Mesenchymal stem cell (in vitro differentiated cells and primary cell): ENCODE measurements around the gene BCAP31.

Experiments
- DNase-seq: peaks from one replicate; pipeline ENCODE4 v3.0.0-alpha.2; 2013
- H2AFZ ChIP-seq: one replicate; pipeline ENCODE4 v1.6.1; 2013; ENCODE audit warnings: low read depth, mild to moderate bottlenecking, control low read depth, inconsistent platforms, low read length, moderate library complexity
- H2AK5ac ChIP-seq: 2 replicates; pipeline ENCODE4 v1.6.1; 2013; ENCODE audit warnings: low read length, moderate library complexity, mild to moderate bottlenecking, inconsistent platforms; ENCODE audit not compliant: severe bottlenecking
- H2BK120ac ChIP-seq: one replicate; pipeline ENCODE4 v1.6.1; 2013; ENCODE audit warnings: low read depth, mild to moderate bottlenecking, inconsistent platforms, low read length, moderate library complexity
- H2BK12ac ChIP-seq, 2 experiments: one replicate each; pipeline ENCODE4 v1.6.1; 2013; ENCODE audit warnings: inconsistent platforms in 2 of 2, low read length in 2 of 2, mild to moderate bottlenecking in 2 of 2, moderate library complexity in 2 of 2, control low read depth in 1 of 2
- H2BK15ac ChIP-seq: one replicate; pipeline ENCODE4 v1.6.1; 2013; ENCODE audit warnings: mild to moderate bottlenecking, low read depth, inconsistent platforms; ENCODE audit not compliant: poor library complexity, severe bottlenecking
- H2BK5ac ChIP-seq: 2 replicates; pipeline ENCODE4 v1.6.1; 2013; ENCODE audit warnings: low read depth, mild to moderate bottlenecking, low read length, control low read depth, inconsistent platforms; ENCODE audit not compliant: poor library complexity, severe bottlenecking
- H3K14ac ChIP-seq, 2 experiments: one replicate each; pipeline ENCODE4 v1.6.1; 2013; ENCODE audit warnings: inconsistent platforms in 2 of 2, low read length in 2 of 2, control low read depth in 1 of 2, mild to moderate bottlenecking in 1 of 2, moderate library complexity in 1 of 2
- H3K18ac ChIP-seq, 2 experiments: one replicate each; pipeline ENCODE4 v1.6.1; 2013; ENCODE audit warnings: inconsistent platforms in 2 of 2, low read length in 2 of 2, control low read depth in 1 of 2, low read depth in 1 of 2, mild to moderate bottlenecking in 1 of 2
- H3K23ac ChIP-seq, 2 experiments: one replicate each; pipeline ENCODE4 v1.6.1; 2013; ENCODE audit warnings: inconsistent platforms in 2 of 2, low read length in 2 of 2, mild to moderate bottlenecking in 2 of 2, moderate library complexity in 2 of 2, control low read depth in 1 of 2
- H3K27ac ChIP-seq: 2 replicates; pipeline ENCODE4 v1.5.1; 2013; ENCODE audit warnings: mild to moderate bottlenecking, moderate library complexity, low read length, control low read depth, inconsistent platforms; ENCODE audit not compliant: poor library complexity, severe bottlenecking
- H3K27me3 ChIP-seq, 2 experiments: 2 replicates each; pipeline versions ENCODE4 v1.6.1 to v1.7.0; 2013; ENCODE audit warnings: low read length in 2 of 2, mild to moderate bottlenecking in 2 of 2, moderate library complexity in 2 of 2, control low read depth in 1 of 2, inconsistent platforms in 1 of 2; ENCODE audit not compliant: control insufficient read depth in 1 of 2, insufficient read depth in 1 of 2
- H3K36me3 ChIP-seq, 2 experiments: 2 replicates each; pipeline versions ENCODE4 v1.6.1 to v1.7.0; 2013; ENCODE audit warnings: low read length in 2 of 2, control low read depth in 1 of 2, inconsistent platforms in 1 of 2, low read depth in 1 of 2, mild to moderate bottlenecking in 1 of 2; ENCODE audit not compliant: insufficient read depth in 2 of 2, control insufficient read depth in 1 of 2
- H3K4ac ChIP-seq, 2 experiments: one replicate each; pipeline ENCODE4 v1.6.1; 2013; ENCODE audit warnings: inconsistent platforms in 2 of 2, low read length in 2 of 2, mild to moderate bottlenecking in 2 of 2, moderate library complexity in 2 of 2, control low read depth in 1 of 2, low read depth in 1 of 2
- H3K4me1 ChIP-seq: 2 replicates; pipeline ENCODE4 v1.6.1; 2013; ENCODE audit warnings: low read depth, low read length, control low read depth; ENCODE audit not compliant: control insufficient read depth, insufficient read depth
- H3K4me2 ChIP-seq: 2 replicates; pipeline ENCODE4 v1.6.1; 2013; ENCODE audit warnings: low read length, mild to moderate bottlenecking, inconsistent platforms; ENCODE audit not compliant: poor library complexity, severe bottlenecking
- H3K4me3 ChIP-seq, 2 experiments: 2 replicates each; pipeline versions ENCODE4 v1.5.1 to v1.7.0; 2013; ENCODE audit warnings: low read length in 2 of 2, mild to moderate bottlenecking in 2 of 2, control low read depth in 1 of 2, low read depth in 1 of 2; ENCODE audit not compliant: insufficient read depth in 1 of 2
- H3K79me1 ChIP-seq: replicated peaks from 2 replicates; pipeline ENCODE4 v1.6.1; 2013; ENCODE audit warnings: mild to moderate bottlenecking, control low read depth, low read length, inconsistent platforms; ENCODE audit not compliant: poor library complexity, severe bottlenecking
- H3K9ac ChIP-seq: 2 replicates; pipeline ENCODE4 v1.7.0; 2013; ENCODE audit warnings: mild to moderate bottlenecking, low read length, moderate library complexity
- H3K9me3 ChIP-seq: 2 replicates; pipeline ENCODE4 v1.7.0; 2013; ENCODE audit warnings: mild to moderate bottlenecking, low read length; ENCODE audit not compliant: control insufficient read depth
- H4K8ac ChIP-seq: one replicate; pipeline ENCODE4 v1.6.1; 2013; ENCODE audit warnings: inconsistent platforms, mild to moderate bottlenecking, low read length, moderate library complexity
- H4K91ac ChIP-seq: one replicate; pipeline ENCODE4 v1.6.1; 2013; ENCODE audit warnings: mild to moderate bottlenecking, low read length, inconsistent platforms
- WGBS: methylation state at CpG from one replicate; pipeline ENCODE4 v1.1.7; 2013; ENCODE audit warnings: mixed read lengths; 5-methylcytosine and 5-hydroxymethylcytosine counted together

The BCAP31 gene

DNA sequence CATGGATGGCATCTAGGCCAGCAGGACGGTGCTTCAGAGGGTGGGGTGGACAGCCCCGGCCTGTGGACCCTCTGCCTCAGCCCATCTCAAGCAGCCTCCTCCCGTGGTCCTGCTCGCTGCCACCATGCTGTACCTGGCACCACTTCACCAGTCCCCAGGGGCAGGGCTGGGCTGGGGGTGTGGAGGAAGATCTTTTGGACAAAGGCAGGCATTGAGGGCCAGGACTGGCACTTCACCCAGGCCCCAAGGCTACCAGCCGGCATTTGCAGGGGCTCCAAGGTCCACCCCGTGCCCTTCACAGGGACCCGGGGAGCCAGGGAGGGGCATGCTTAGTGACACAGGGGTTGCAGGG lies 40.6 kb upstream of the BCAP31 start:
- peak overlapping the region in 1 of 2 experiments; percentile 63 for H2BK12ac ChIP-seq
- peak overlapping the region in 1 of 2 experiments; percentile 78 for H3K4me3 ChIP-seq
- H3K79me1 ChIP-seq: peaks cover 9% of the 10 kb centered on the region
- H3K4me1 ChIP-seq: peaks cover 30% of the 10 kb centered on the region
- peak overlapping the region; percentile 84 for H3K9ac ChIP-seq
- no peaks in the 10 kb centered on the region for H3K9me3 ChIP-seq
- peak overlapping the region; percentile 48 for H2AK5ac ChIP-seq
- peaks cover 3 to 30% of the 10 kb centered on the region in 2 experiments for H3K36me3 ChIP-seq
- no peak overlapping the region for H3K27ac ChIP-seq
- H3K14ac ChIP-seq: peak overlapping the region in 1 of 2 experiments; percentile 96
- peak overlapping the region; percentile 79 for H2BK120ac ChIP-seq
- H2BK5ac ChIP-seq: no peak overlapping the region
- no peak overlapping the region for H2AFZ ChIP-seq
- H3K4ac ChIP-seq: peak overlapping the region; percentile 75 to 81
- WGBS: 92% methylated on average over 4 of the region's 7 CpGs
- peak overlapping the region; percentile 97 for H4K91ac ChIP-seq
- peak overlapping the region; percentile 29 to 96 for H3K18ac ChIP-seq
- peak overlapping the region; percentile 72 for H4K8ac ChIP-seq
- H3K23ac ChIP-seq: peak overlapping the region in 1 of 2 experiments; percentile 9
- peaks cover 0 to 2% of the 10 kb centered on the region in 2 experiments for H3K27me3 ChIP-seq
- no peak for DNase-seq
- H3K4me2 ChIP-seq: peak overlapping the region; percentile 58
- peak overlapping the region; percentile 67 for H2BK15ac ChIP-seq

- H3K23ac ChIP-seq: peak within 1 kb of the TSS in 1 of 2 experiments; percentile 9
- peak within 1 kb of the TSS; percentile 29 to 96 for H3K18ac ChIP-seq
- peak within 1 kb of the TSS; percentile 48 for H2AK5ac ChIP-seq
- H3K79me1 ChIP-seq: peaks cover 9% of the 10 kb centered on the region
- no peak within 1 kb of the TSS for H2BK5ac ChIP-seq
- peak within 1 kb of the TSS; percentile 97 for H4K91ac ChIP-seq
- 20% methylated on average over 16 of the region's 26 CpGs for WGBS
- no peak within 1 kb of the TSS for H2AFZ ChIP-seq
- peak within 1 kb of the TSS; percentile 53 to 78 for H3K4me3 ChIP-seq
- H3K27me3 ChIP-seq: peaks cover 0 to 2% of the 10 kb centered on the region in 2 experiments
- peak within 1 kb of the TSS; percentile 58 for H3K4me2 ChIP-seq
- H4K8ac ChIP-seq: peak within 1 kb of the TSS; percentile 72
- H3K9ac ChIP-seq: peak within 1 kb of the TSS; percentile 84
- H3K27ac ChIP-seq: no peak within 1 kb of the TSS
- peak within 1 kb of the TSS in 1 of 2 experiments; percentile 96 for H3K14ac ChIP-seq
- H3K36me3 ChIP-seq: peaks cover 2 to 24% of the 10 kb centered on the region in 2 experiments
- H2BK15ac ChIP-seq: peak within 1 kb of the TSS; percentile 89
- peaks cover 29% of the 10 kb centered on the region for H3K4me1 ChIP-seq
- H3K4ac ChIP-seq: peak within 1 kb of the TSS; percentile 81 to 97
- peak; percentile 62 for DNase-seq
- H3K9me3 ChIP-seq: no peaks in the 10 kb centered on the region
- peak within 1 kb of the TSS in 1 of 2 experiments; percentile 63 for H2BK12ac ChIP-seq
- peak within 1 kb of the TSS; percentile 79 for H2BK120ac ChIP-seq
Observed at GRCh38 chrX:153763989-153764755, 40.0 kb upstream of the BCAP31 start, which contains the start of gene PLXNB3. Gene PLXNB3, plus strand, starts transcription at chrX:153764249. Its CDS starts 1,287 bp downstream, at chrX:153765536.

GRCh38 chrX:153763298-153763932 lies 39.2 kb upstream of the BCAP31 start:
- Histone ChIP-seq H3K14ac (no peak overlapping the region), H3K36me3 (peaks cover 0 to 17% of the 10 kb centered on the region in 2 experiments), H3K18ac (no peak overlapping the region), H4K91ac (no peak overlapping the region), H3K4me1 (peaks cover 29% of the 10 kb centered on the region), H3K9me3 (peaks cover 3% of the 10 kb centered on the region), H2BK5ac (no peak overlapping the region), H3K4ac (no peak overlapping the region), H2AK5ac (no peak overlapping the region), H4K8ac (no peak overlapping the region), H3K27ac (no peak overlapping the region), H3K27me3 (peaks cover 0 to 2% of the 10 kb centered on the region in 2 experiments), H3K4me2 (no peak overlapping the region), H2AFZ (no peak overlapping the region), H2BK15ac (no peak overlapping the region), H2BK120ac (no peak overlapping the region), H3K23ac (no peak overlapping the region), H3K9ac (no peak overlapping the region), H2BK12ac (no peak overlapping the region), H3K4me3 (no peak overlapping the region), H3K79me1 (peaks cover 7% of the 10 kb centered on the region)
- DNase-seq: no peak
- 96% methylated on average over 18 of the region's 18 CpGs for WGBS

- H4K8ac ChIP-seq: no peak overlapping the region
- peaks cover 29% of the 10 kb centered on the region for H3K4me1 ChIP-seq
- H3K4me3 ChIP-seq: no peak overlapping the region
- H2BK12ac ChIP-seq: no peak overlapping the region
- no peak overlapping the region for H3K14ac ChIP-seq
- peaks cover 4% of the 10 kb centered on the region for H3K9me3 ChIP-seq
- no peak overlapping the region for H3K27ac ChIP-seq
- no peak overlapping the region for H3K4me2 ChIP-seq
- peaks cover 0 to 2% of the 10 kb centered on the region in 2 experiments for H3K27me3 ChIP-seq
- H3K9ac ChIP-seq: no peak overlapping the region
- no peak overlapping the region for H2BK120ac ChIP-seq
- no peak overlapping the region for H2AK5ac ChIP-seq
- H3K79me1 ChIP-seq: peaks cover 7% of the 10 kb centered on the region
- peaks cover 0 to 9% of the 10 kb centered on the region in 2 experiments for H3K36me3 ChIP-seq
- H2BK15ac ChIP-seq: no peak overlapping the region
- no peak overlapping the region for H3K18ac ChIP-seq
- 92% methylated on average over 12 of the region's 14 CpGs for WGBS
- H4K91ac ChIP-seq: no peak overlapping the region
- H3K4ac ChIP-seq: no peak overlapping the region
- H2AFZ ChIP-seq: no peak overlapping the region
- no peak overlapping the region for H2BK5ac ChIP-seq
- no peak overlapping the region for H3K23ac ChIP-seq
- no peak for DNase-seq
Observed at GRCh38 chrX:153762626-153763173, 38.5 kb upstream of the BCAP31 start.
